Measurements from ENCODE around the gene STRN3.

- no peak for TF ChIP-seq CTCF (IDR thresholded peaks at IDR 0.05)
- TF ChIP-seq POLR2A (IDR thresholded peaks at IDR 0.05): no peak
Measured at GRCh38 chr14:30971586-30971985, 54.6 kb downstream of the STRN3 start.

Data from sigmoid colon (tissue), 3 donors.